GM12878 (cell line): ENCODE data around the gene DOCK2.

Experiments used
- CBX5 ChIP-seq: sonication (generic); IDR thresholded peaks from 2 replicates; pipeline ENCODE4 v1.6.1; 2016; ENCODE audit warnings: low read depth, moderate library complexity, mild to moderate bottlenecking, inconsistent platforms
- CREB1 ChIP-seq: IDR thresholded peaks from 2 replicates; pipeline ENCODE4 v1.6.1; 2012; ENCODE audit warnings: low read depth, mild to moderate bottlenecking, inconsistent platforms

- TF ChIP-seq CREB1 = no peak
- TF ChIP-seq CBX5 = no peak
Observed at GRCh38 chr5:169649486-169649885, 12.4 kb downstream of the DOCK2 start.
